ENCODE data around the gene PAX5. TPM values are rescaled to one million over a fixed set of nuclear protein-coding genes. Genes with fewer than 3 reads are reported as not detected.

PAX5 gene
- total and polyA plus RNA-seq, 2 donors (not counting 1 experiment from before 2014, with no cell fraction given) = 196 to 275 TPM

DNA sequence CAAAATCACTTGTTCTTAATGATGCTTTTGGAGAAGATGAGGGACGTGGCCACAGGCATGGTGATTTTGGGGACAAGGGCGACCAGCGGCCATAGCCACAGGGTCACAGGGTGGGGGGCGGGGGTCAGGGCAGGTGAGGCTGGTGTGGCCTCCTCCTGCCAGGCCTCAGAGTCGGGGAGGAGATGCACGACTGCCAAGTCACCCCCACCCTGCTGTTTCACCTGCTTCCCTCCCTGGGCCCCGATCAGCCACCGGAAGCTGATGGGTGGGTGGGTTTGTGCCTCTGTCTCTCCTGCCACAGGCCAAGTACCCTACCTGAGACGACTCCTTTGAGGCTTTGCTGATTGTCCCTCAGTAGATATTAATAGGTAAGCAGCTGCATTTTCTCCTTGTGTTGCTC lies 199.3 kb downstream of the PAX5 start:
- no peaks in the 10 kb centered on the region for H3K27me3 Mint-ChIP-seq
- POLR2A ChIA-PET = no interaction called here
- no peak for DNase-seq
- Histone ChIP-seq H3K4me3 (ENCODE audit: control extremely low read depth in 1 of 5, extremely low read depth in 1 of 5, insufficient read depth in 1 of 5, low read depth in 2 of 5, low read length in 4 of 5) (no peak overlapping the region), H3K27ac (ENCODE audit: low read length in 2 of 2) (peak overlapping the region; percentile 35 to 38), H3K4me1 (ENCODE audit: control insufficient read depth in 2 of 2, insufficient read depth in 2 of 2, low read length in 2 of 2) (peaks cover 21 to 44% of the 10 kb centered on the region in 2 donors), H3K27me3 (replicated peaks in 1 of 4; ENCODE audit: control extremely low read depth in 1 of 4, control insufficient read depth in 3 of 4, insufficient read depth in 4 of 4, low read length in 3 of 4) (no peaks in the 10 kb centered on the region), H3K36me3 (replicated peaks in 1 of 2; ENCODE audit: control extremely low read depth in 1 of 2, control insufficient read depth in 1 of 2, extremely low read depth in 1 of 2, insufficient read depth in 2 of 2, low read length in 1 of 2) (peaks cover 0 to 28% of the 10 kb centered on the region in 2 experiments), H3K9ac (ENCODE audit: low read length) (no peak overlapping the region), H3K79me2 (ENCODE audit: control insufficient read depth, insufficient read depth, low read length) (no peaks in the 10 kb centered on the region), H2AFZ (ENCODE audit: insufficient read depth, low read depth, low read length, poor library complexity, severe bottlenecking) (no peak overlapping the region), H3K4me2 (replicated peaks; ENCODE audit: low read depth, low read length, poor library complexity, severe bottlenecking) (peak overlapping the region; percentile 42), H3K9me3 (ENCODE audit: control extremely low read depth in 1 of 3, control insufficient read depth in 2 of 3, insufficient read depth in 1 of 3, low read length in 2 of 3) (no peaks in the 10 kb centered on the region), H4K20me1 (ENCODE audit: control insufficient read depth, insufficient read depth, low read length, poor library complexity, severe bottlenecking) (peaks cover 47% of the 10 kb centered on the region)
- peaks cover 66% of the 10 kb centered on the region for H3K4me1 Mint-ChIP-seq
- WGBS (ENCODE audit: insufficient coverage) = 75% methylated on average over 4 of the region's 9 CpGs
- TF ChIP-seq, protein P1, sequence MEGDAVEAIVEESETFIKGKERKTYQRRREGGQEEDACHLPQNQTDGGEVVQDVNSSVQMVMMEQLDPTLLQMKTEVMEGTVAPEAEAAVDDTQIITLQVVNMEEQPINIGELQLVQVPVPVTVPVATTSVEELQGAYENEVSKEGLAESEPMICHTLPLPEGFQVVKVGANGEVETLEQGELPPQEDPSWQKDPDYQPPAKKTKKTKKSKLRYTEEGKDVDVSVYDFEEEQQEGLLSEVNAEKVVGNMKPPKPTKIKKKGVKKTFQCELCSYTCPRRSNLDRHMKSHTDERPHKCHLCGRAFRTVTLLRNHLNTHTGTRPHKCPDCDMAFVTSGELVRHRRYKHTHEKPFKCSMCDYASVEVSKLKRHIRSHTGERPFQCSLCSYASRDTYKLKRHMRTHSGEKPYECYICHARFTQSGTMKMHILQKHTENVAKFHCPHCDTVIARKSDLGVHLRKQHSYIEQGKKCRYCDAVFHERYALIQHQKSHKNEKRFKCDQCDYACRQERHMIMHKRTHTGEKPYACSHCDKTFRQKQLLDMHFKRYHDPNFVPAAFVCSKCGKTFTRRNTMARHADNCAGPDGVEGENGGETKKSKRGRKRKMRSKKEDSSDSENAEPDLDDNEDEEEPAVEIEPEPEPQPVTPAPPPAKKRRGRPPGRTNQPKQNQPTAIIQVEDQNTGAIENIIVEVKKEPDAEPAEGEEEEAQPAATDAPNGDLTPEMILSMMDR (IDR thresholded peaks at IDR 0.05) = no peak
- no peak for TF ChIP-seq EZH2 (IDR thresholded peaks at IDR 0.05; ENCODE audit: borderline replicate concordance, insufficient read depth, low read depth, low read length, poor library complexity, severe bottlenecking)
- intact Hi-C loops (cut with micrococcal nuclease) = no loop called here
- CTCF ChIA-PET = interaction anchor here (0.7 to 1.5 kb wide), 4 partner anchors 21 to 428 kb away, joined by 3 to 4 read pairs (median 3); no protein-coding TSS in a partner anchor
- no peak for ATAC-seq (ENCODE audit: low read depth)
- peak overlapping the region; percentile 75 for H3K4me3 Mint-ChIP-seq
- H3K9me3 Mint-ChIP-seq (ENCODE audit: insufficient read depth) = no peaks in the 10 kb centered on the region
- peak overlapping the region; percentile 92 for H3K27ac Mint-ChIP-seq

DNA sequence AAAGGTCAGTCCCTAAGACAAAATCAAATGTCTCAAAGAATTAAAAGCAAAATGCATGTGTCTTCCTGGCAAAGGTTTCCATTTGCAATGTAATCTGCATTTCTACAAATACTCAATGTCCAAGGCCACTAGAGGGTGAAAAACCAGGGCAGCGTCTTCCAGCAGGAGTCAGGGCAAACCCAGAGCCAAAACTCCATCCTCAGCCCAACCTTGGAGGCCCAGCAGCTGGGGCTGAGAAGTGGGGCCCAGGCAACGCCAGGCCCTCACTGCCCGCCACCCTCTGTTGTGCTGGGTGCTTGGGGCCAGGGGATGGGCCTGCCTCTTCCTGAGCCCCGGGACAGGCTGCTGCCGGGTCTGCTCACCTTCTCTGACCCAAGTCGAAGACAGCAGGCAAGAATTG lies 200.1 kb downstream of the PAX5 start:
- no peaks in the 10 kb centered on the region for H3K27me3 Mint-ChIP-seq
- 97% methylated on average over 6 of the region's 6 CpGs for WGBS (ENCODE audit: insufficient coverage)
- H3K79me2 ChIP-seq (ENCODE audit: control insufficient read depth, insufficient read depth, low read length) = no peaks in the 10 kb centered on the region
- no peak for ATAC-seq (ENCODE audit: low read depth)
- ChIA-PET POLR2A (no interaction called here), CTCF (no interaction called here)
- H3K27me3 ChIP-seq (replicated peaks in 1 of 4; ENCODE audit: control extremely low read depth in 1 of 4, control insufficient read depth in 3 of 4, insufficient read depth in 4 of 4, low read length in 3 of 4) = no peaks in the 10 kb centered on the region
- H3K4me2 ChIP-seq (replicated peaks; ENCODE audit: low read depth, low read length, poor library complexity, severe bottlenecking) = peak overlapping the region; percentile 42
- H3K4me3 Mint-ChIP-seq = peak overlapping the region; percentile 44
- no peaks in the 10 kb centered on the region for H3K9me3 Mint-ChIP-seq (ENCODE audit: insufficient read depth)
- no peak overlapping the region for H3K9ac ChIP-seq (ENCODE audit: low read length)
- no peak overlapping the region for H3K4me3 ChIP-seq (ENCODE audit: control extremely low read depth in 1 of 5, extremely low read depth in 1 of 5, insufficient read depth in 1 of 5, low read depth in 2 of 5, low read length in 4 of 5)
- intact Hi-C loops (cut with micrococcal nuclease) = no loop called here
- H3K4me1 Mint-ChIP-seq = peaks cover 64% of the 10 kb centered on the region
- no peak overlapping the region for H2AFZ ChIP-seq (ENCODE audit: insufficient read depth, low read depth, low read length, poor library complexity, severe bottlenecking)
- no peak for DNase-seq
- peak overlapping the region; percentile 50 for H3K27ac Mint-ChIP-seq
- H3K9me3 ChIP-seq (ENCODE audit: control extremely low read depth in 1 of 3, control insufficient read depth in 2 of 3, insufficient read depth in 1 of 3, low read length in 2 of 3) = no peaks in the 10 kb centered on the region
- H3K4me1 ChIP-seq (ENCODE audit: control insufficient read depth in 2 of 2, insufficient read depth in 2 of 2, low read length in 2 of 2) = peaks cover 21 to 44% of the 10 kb centered on the region in 2 donors
- H3K27ac ChIP-seq (ENCODE audit: low read length in 2 of 2) = peak overlapping the region in 1 of 2 donors; percentile 20
- H3K36me3 ChIP-seq (replicated peaks in 1 of 2; ENCODE audit: control extremely low read depth in 1 of 2, control insufficient read depth in 1 of 2, extremely low read depth in 1 of 2, insufficient read depth in 2 of 2, low read length in 1 of 2) = peaks cover 0 to 20% of the 10 kb centered on the region in 2 experiments
- TF ChIP-seq, protein P1 (IDR thresholded peaks at IDR 0.05) = no peak
- TF ChIP-seq EZH2 (IDR thresholded peaks at IDR 0.05; ENCODE audit: borderline replicate concordance, insufficient read depth, low read depth, low read length, poor library complexity, severe bottlenecking) = no peak
- peaks cover 39% of the 10 kb centered on the region for H4K20me1 ChIP-seq (ENCODE audit: control insufficient read depth, insufficient read depth, low read length, poor library complexity, severe bottlenecking)

Data from B cell (primary cell).